BE2C (cell line): Measurements from ENCODE around the gene HOOK1.
"Not testable (repeated sequence)": the region's sequence is repeated elsewhere in the genome, so short reads cannot be mapped to it uniquely, and the experiment has no call there.

Experiments
- DNase-seq: peaks from one replicate; pipeline ENCODE4 v3.0.0-alpha.2; 2020
- H3K27me3 ChIP-seq: fragments of 250-450 bp; sonication (Bioruptor Pico); 2 replicates; pipeline ENCODE4 v1.5.1; 2020; ENCODE audit warnings: mild to moderate bottlenecking
- H3K36me3 ChIP-seq: fragments of 250-450 bp; sonication (Bioruptor Pico); 2 replicates; pipeline ENCODE4 v1.5.1; 2020; ENCODE audit warnings: mild to moderate bottlenecking
- H3K4me1 ChIP-seq: fragments of 250-450 bp; sonication (Bioruptor Pico); 2 replicates; pipeline ENCODE4 v1.5.1; 2020
- H3K4me3 ChIP-seq: 2 replicates; pipeline ENCODE4 v1.5.1; 2011; ENCODE audit warnings: low read depth, low read length
- H3K9me3 ChIP-seq: fragments of 250-450 bp; sonication (Bioruptor Pico); 2 replicates; pipeline ENCODE4 v1.5.1; 2020
- TF ChIP-seq, protein P1 (sequence below): IDR thresholded peaks from 2 replicates; pipeline ENCODE4 v1.5.1; 2012; ENCODE audit warnings: mild to moderate bottlenecking, low read depth, low read length

HOOK1 gene

DNA sequence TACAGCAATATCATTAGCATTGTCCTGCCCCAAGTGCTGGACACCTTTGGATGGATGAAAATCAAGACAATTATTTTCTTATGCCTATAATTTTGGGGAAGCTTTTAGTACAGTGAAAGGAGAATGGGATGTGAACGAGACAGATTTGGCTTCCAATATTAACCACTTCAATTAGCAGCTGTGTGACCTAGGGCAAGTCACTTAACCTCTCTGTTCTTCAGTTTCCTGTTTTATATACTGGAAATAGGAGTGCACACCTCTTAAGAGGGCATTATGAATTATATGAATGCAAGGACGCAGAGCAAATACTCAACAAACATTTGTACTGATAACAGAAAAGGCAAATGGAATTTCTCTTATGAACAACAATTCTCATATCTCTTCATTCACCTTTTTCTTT lies 93.3 kb downstream of the HOOK1 start:
- no peaks in the 10 kb centered on the region for H3K36me3 ChIP-seq
- H3K27me3 ChIP-seq, result no peaks in the 10 kb centered on the region
- H3K9me3 ChIP-seq, result no peaks in the 10 kb centered on the region
- no peak for DNase-seq
- no peak overlapping the region for H3K4me3 ChIP-seq
- no peaks in the 10 kb centered on the region for H3K4me1 ChIP-seq
- TF ChIP-seq, protein P1, sequence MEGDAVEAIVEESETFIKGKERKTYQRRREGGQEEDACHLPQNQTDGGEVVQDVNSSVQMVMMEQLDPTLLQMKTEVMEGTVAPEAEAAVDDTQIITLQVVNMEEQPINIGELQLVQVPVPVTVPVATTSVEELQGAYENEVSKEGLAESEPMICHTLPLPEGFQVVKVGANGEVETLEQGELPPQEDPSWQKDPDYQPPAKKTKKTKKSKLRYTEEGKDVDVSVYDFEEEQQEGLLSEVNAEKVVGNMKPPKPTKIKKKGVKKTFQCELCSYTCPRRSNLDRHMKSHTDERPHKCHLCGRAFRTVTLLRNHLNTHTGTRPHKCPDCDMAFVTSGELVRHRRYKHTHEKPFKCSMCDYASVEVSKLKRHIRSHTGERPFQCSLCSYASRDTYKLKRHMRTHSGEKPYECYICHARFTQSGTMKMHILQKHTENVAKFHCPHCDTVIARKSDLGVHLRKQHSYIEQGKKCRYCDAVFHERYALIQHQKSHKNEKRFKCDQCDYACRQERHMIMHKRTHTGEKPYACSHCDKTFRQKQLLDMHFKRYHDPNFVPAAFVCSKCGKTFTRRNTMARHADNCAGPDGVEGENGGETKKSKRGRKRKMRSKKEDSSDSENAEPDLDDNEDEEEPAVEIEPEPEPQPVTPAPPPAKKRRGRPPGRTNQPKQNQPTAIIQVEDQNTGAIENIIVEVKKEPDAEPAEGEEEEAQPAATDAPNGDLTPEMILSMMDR, result no peak

DNA sequence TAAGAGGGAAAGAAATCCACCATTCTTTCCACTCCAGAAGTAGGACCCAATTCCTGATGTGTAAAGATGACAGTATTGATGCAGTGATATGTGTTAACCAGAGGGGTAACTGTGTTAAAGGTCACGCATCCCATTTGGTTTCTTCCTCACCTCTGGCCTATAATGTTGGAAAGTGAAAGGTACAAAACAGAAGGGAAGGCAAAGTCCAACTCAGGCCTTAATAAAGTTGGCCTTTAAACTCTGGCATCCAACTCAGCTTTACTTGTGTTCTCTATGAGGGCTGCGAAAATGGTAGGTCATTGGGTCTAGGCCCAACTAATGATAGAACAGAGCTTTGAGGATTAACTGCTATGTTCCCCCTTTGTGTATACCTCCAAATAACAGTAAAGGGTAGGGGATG lies 93.9 kb downstream of the HOOK1 start:
- no peaks in the 10 kb centered on the region for H3K4me1 ChIP-seq
- no peaks in the 10 kb centered on the region for H3K27me3 ChIP-seq
- DNase-seq, result no peak
- no peaks in the 10 kb centered on the region for H3K36me3 ChIP-seq
- H3K9me3 ChIP-seq, result no peaks in the 10 kb centered on the region
- H3K4me3 ChIP-seq, result no peak overlapping the region
- TF ChIP-seq, protein P1, result no peak

DNA sequence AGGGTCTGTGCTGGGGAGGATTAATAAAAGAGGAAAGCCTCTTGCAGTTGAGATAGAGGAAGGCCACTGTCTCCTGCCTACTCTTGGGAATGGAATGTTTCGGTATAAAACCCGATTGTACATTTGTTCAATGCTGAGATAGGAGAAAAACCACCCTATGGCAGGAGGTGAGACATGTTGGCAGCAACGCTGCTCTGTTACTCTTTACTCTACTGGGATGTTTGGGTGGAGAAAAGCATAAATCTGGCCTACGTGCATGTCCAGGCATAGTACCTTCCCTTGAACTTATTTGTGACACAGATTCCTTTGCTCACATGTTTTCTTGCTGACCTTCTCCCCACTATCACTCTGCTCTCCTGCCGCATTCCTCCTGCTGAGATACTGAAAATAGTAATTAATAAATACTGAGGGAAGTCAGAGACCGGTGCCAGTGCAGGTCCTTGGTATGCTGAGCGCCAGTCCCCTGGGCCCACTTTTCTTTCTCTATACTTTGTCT lies 100.1 kb downstream of the HOOK1 start:
- not testable (repeated sequence) for H3K27me3 ChIP-seq, H3K4me1 ChIP-seq, H3K36me3 ChIP-seq, DNase-seq, H3K9me3 ChIP-seq, H3K4me3 ChIP-seq

DNA sequence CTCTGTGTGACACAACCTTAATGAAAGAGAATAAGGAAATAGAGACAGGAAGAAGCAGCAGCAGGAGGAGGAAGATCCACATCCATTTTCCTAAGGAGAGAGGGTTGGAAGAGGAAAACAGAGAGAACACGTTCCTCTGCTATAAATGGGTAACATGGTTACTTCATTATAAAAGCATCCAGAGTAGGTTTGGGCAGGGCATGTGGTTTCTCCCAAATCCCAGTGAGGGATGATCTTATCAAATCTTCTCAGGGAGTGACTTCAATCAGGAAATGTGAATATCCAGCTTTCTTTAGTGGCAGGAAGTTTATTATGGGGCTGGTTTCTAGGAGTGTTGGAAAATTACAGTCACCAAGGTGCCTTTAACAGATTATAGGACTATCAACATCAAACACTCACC lies 100.8 kb downstream of the HOOK1 start:
- TF ChIP-seq, protein P1, result no peak
- no peaks in the 10 kb centered on the region for H3K36me3 ChIP-seq
- H3K9me3 ChIP-seq, result no peaks in the 10 kb centered on the region
- no peaks in the 10 kb centered on the region for H3K27me3 ChIP-seq
- H3K4me1 ChIP-seq, result no peaks in the 10 kb centered on the region
- H3K4me3 ChIP-seq, result no peak overlapping the region
- no peak for DNase-seq

DNA sequence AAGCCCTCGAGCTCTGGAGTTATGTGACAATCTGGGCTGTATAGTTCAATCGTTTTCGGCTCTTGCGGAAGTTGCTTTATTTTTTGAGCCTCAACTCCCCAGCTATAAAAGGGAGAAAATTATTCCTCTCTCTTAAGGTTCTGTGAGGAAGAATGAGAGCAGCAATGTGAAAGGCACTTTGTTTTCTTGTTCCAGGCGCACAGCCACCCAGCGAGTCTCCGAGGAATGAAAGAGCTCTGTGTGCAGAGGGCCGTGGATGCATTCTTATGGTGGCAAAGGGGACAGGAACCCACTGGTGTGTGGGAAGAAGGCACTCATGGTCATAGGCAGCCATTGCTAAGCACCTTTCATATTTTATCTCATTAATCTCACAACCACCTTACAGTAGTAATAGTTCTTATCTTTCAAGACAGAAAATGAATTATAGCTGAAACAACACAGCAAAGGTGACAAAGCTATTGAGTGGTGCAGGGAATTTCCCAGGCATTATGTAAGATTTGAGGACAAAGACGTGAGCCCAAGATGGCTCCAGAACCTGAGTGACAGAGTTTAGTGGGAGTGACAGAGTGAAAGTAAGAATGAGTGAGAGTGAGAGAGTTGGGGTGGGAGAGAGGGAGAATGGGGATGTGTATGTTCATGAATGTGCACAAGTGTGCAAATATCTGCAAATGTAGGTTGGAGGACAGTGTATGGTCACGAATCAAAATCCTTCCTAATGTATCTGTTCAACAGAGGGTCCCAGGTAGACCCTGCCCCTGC lies 102.5 kb downstream of the HOOK1 start:
- H3K4me1 ChIP-seq, result no peaks in the 10 kb centered on the region
- TF ChIP-seq, protein P1, result no peak
- no peak for DNase-seq
- no peak overlapping the region for H3K4me3 ChIP-seq
- H3K36me3 ChIP-seq, result no peaks in the 10 kb centered on the region
- H3K9me3 ChIP-seq, result no peaks in the 10 kb centered on the region
- no peaks in the 10 kb centered on the region for H3K27me3 ChIP-seq

DNA sequence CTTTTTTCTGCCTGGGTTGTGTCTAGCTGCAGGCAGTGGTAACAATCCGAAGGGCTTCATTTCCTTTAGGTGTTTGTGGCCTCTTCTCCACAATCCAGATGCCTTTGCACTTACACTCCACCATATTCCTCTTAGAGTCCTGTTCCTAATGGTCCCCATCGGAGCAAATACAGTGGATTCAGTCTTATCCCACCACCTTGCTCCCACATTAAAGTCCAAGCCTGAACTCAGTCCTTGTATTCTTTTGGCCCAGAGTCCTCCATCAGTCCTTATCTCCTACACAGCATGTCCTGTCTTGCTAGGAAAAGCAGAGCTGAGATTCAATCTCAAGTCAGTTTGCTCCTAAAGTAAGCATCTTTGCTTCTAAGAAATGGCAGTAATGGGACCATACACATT lies 103.0 kb downstream of the HOOK1 start:
- H3K36me3 ChIP-seq, result no peaks in the 10 kb centered on the region
- H3K4me1 ChIP-seq, result no peaks in the 10 kb centered on the region
- TF ChIP-seq, protein P1, result no peak
- no peak overlapping the region for H3K4me3 ChIP-seq
- H3K9me3 ChIP-seq, result no peaks in the 10 kb centered on the region
- DNase-seq, result no peak
- no peaks in the 10 kb centered on the region for H3K27me3 ChIP-seq
